Ishikawa (cell line): Measurements from ENCODE around the gene EPS8L2.

Source experiments
- CEBPB ChIP-seq: IDR thresholded peaks from 2 replicates; pipeline ENCODE4 v1.6.1; 2012
- CREB1 ChIP-seq: IDR thresholded peaks from 2 replicates; pipeline ENCODE4 v1.6.1; 2012; ENCODE audit warnings: low read depth
- EGR1 ChIP-seq: IDR thresholded peaks from 2 replicates; pipeline ENCODE4 v1.6.1; 2012
- EP300 ChIP-seq: IDR thresholded peaks from 2 replicates; pipeline ENCODE4 v1.6.1; 2012; ENCODE audit warnings: borderline replicate concordance
- FOXM1 ChIP-seq: IDR thresholded peaks from 2 replicates; pipeline ENCODE4 v1.6.1; 2012; ENCODE audit warnings: low read depth, borderline replicate concordance
- MAX ChIP-seq: IDR thresholded peaks from 2 replicates; pipeline ENCODE4 v1.6.1; 2012
- NFIC ChIP-seq: IDR thresholded peaks from 2 replicates; pipeline ENCODE4 v1.6.1; 2012
- RAD21 ChIP-seq: IDR thresholded peaks from 2 replicates; pipeline ENCODE4 v1.6.1; 2012; ENCODE audit warnings: low read depth
- REST ChIP-seq: IDR thresholded peaks from 2 replicates; pipeline ENCODE4 v1.6.1; 2012; ENCODE audit warnings: low read depth, mild to moderate bottlenecking
- TAF1 ChIP-seq: IDR thresholded peaks from 2 replicates; pipeline ENCODE4 v1.6.1; 2012; ENCODE audit warnings: low read depth, mild to moderate bottlenecking
- TCF12 ChIP-seq: IDR thresholded peaks from 2 replicates; pipeline ENCODE4 v1.6.1; 2012; ENCODE audit warnings: low read depth
- TEAD4 ChIP-seq: IDR thresholded peaks from 2 replicates; pipeline ENCODE4 v1.6.1; 2012
- USF1 ChIP-seq: IDR thresholded peaks from 2 replicates; pipeline ENCODE4 v1.6.1; 2012
- YY1 ChIP-seq: IDR thresholded peaks from 2 replicates; pipeline ENCODE4 v1.6.1; 2012; ENCODE audit warnings: low read depth
- ZBTB7A ChIP-seq: IDR thresholded peaks from 2 replicates; pipeline ENCODE4 v1.6.1; 2012; ENCODE audit warnings: low read depth

EPS8L2 gene

GRCh38 chr11:724778-725386 is 18.9 kb downstream of the EPS8L2 start:
- TF ChIP-seq FOXM1 (no peak), EGR1 (no peak), ZBTB7A (no peak), YY1 (no peak), CEBPB (no peak)

- TF ChIP-seq ZBTB7A (peak; percentile 88), YY1 (no peak)
Observed at GRCh38 chr11:725624-726202, 19.7 kb downstream of the EPS8L2 start.

- peak; percentile 49 for TF ChIP-seq EP300
- peak; percentile 60; the same call in 1 of the 2 replicates for TF ChIP-seq TCF12
- peak; percentile 88 for TF ChIP-seq NFIC
- no peak for TF ChIP-seq RAD21
- TF ChIP-seq ZBTB7A = no peak
- TF ChIP-seq USF1 = no peak
- peak; percentile 60; the same call in 1 of the 2 replicates for TF ChIP-seq EGR1
- TF ChIP-seq FOXM1 = no peak
- no peak for TF ChIP-seq CEBPB
- no peak for TF ChIP-seq CREB1
- TF ChIP-seq TEAD4 = no peak
- TF ChIP-seq REST = no peak
- TF ChIP-seq TAF1 = no peak
- TF ChIP-seq MAX = peak; percentile 82
- TF ChIP-seq YY1 = no peak
Observed at GRCh38 chr11:726278-727220, 20.5 kb downstream of the EPS8L2 start.

GRCh38 chr11:727281-727701 is 21.3 kb downstream of the EPS8L2 start:
- TF ChIP-seq TCF12 (no peak), FOXM1 (no peak), CREB1 (no peak), ZBTB7A (no peak; the same call in 1 of the 2 replicates), USF1 (no peak), NFIC (no peak), REST (no peak), EP300 (no peak), TAF1 (no peak), YY1 (no peak), RAD21 (no peak), TEAD4 (no peak), MAX (no peak), EGR1 (no peak), CEBPB (no peak)

GRCh38 chr11:727859-728748 is 22.1 kb downstream of the EPS8L2 start:
- TF ChIP-seq NFIC = peak; percentile 78
- TF ChIP-seq REST = no peak
- peak; percentile 84 for TF ChIP-seq RAD21
- TF ChIP-seq MAX = peak; percentile 77
- TF ChIP-seq ZBTB7A = peak; percentile 80
- 0 out of 2 replicates have a peak, but pooled peaks have one; percentile 12 for TF ChIP-seq CREB1
- no peak; the same call in 1 of the 2 replicates for TF ChIP-seq TEAD4
- no peak for TF ChIP-seq CEBPB
- TF ChIP-seq EGR1 = peak; percentile 96
- TF ChIP-seq TAF1 = 0 out of 2 replicates have a peak, but pooled peaks have one; percentile 14
- peak; percentile 24; the same call in 1 of the 2 replicates for TF ChIP-seq YY1
- TF ChIP-seq FOXM1 = peak; percentile 15; the same call in 1 of the 2 replicates
- TF ChIP-seq USF1 = peak; percentile 87
- peak; percentile 70 for TF ChIP-seq EP300
- peak; percentile 86 for TF ChIP-seq TCF12
